ENCODE measurements around the gene RCC2.
"Not testable (repeated sequence)": the region's sequence is repeated elsewhere in the genome, so short reads cannot be mapped to it uniquely, and the experiment has no call there.

RCC2 gene

GRCh38 chr1:17439250-17440073 is at the start of gene RCC2:
Gene RCC2 (minus strand): TSS chr1:17439677. CDS start chr1:17438514, 1,163 bp downstream.
- DNase-seq (ENCODE audit: low read depth), result peak; percentile 63

- DNase-seq (ENCODE audit: low read depth), result no peak
These were observed 46.8 kb upstream of the RCC2 start for GRCh38 chr1:17486242-17486641.

GRCh38 chr1:17485281-17485680 is 45.8 kb upstream of the RCC2 start:
- DNase-seq (ENCODE audit: low read depth), result no peak

- DNase-seq (ENCODE audit: low read depth), result not testable (repeated sequence)
These were observed 42.5 kb upstream of the RCC2 start for GRCh38 chr1:17481981-17482380.

- no peak for DNase-seq (ENCODE audit: low read depth)
These were observed 41.4 kb upstream of the RCC2 start for GRCh38 chr1:17480846-17481245.

GRCh38 chr1:17475752-17476151 is 36.3 kb upstream of the RCC2 start:
- no peak for DNase-seq (ENCODE audit: low read depth)

- DNase-seq (ENCODE audit: low read depth), result not testable (repeated sequence)
These were observed 35.5 kb upstream of the RCC2 start for GRCh38 chr1:17474836-17475555.

- no peak for DNase-seq (ENCODE audit: low read depth)
These were observed 33.3 kb upstream of the RCC2 start for GRCh38 chr1:17472814-17473213.

- DNase-seq (ENCODE audit: low read depth), result no peak
These were observed 31.9 kb upstream of the RCC2 start for GRCh38 chr1:17471393-17471792.

- no peak for DNase-seq (ENCODE audit: low read depth)
These were observed 30.7 kb upstream of the RCC2 start for GRCh38 chr1:17470021-17470799.

GRCh38 chr1:17468357-17469265 is 29.1 kb upstream of the RCC2 start:
- DNase-seq (ENCODE audit: low read depth), result not testable (repeated sequence)

GRCh38 chr1:17466359-17466758 is 26.9 kb upstream of the RCC2 start:
- no peak for DNase-seq (ENCODE audit: low read depth)

GRCh38 chr1:17465228-17465627 is 25.8 kb upstream of the RCC2 start:
- DNase-seq (ENCODE audit: low read depth), result no peak

GRCh38 chr1:17463991-17464390 is 24.5 kb upstream of the RCC2 start:
- no peak for DNase-seq (ENCODE audit: low read depth)

- no peak for DNase-seq (ENCODE audit: low read depth)
These were observed 23.2 kb upstream of the RCC2 start for GRCh38 chr1:17462669-17463068.

GRCh38 chr1:17460219-17460618 is 20.7 kb upstream of the RCC2 start:
- DNase-seq (ENCODE audit: low read depth), result no peak

GRCh38 chr1:17458794-17459193 is 19.3 kb upstream of the RCC2 start:
- DNase-seq (ENCODE audit: low read depth), result no peak

- no peak for DNase-seq (ENCODE audit: low read depth)
These were observed 13.2 kb upstream of the RCC2 start for GRCh38 chr1:17452686-17453085.

- not testable (repeated sequence) for DNase-seq (ENCODE audit: low read depth)
These were observed 12.7 kb upstream of the RCC2 start for GRCh38 chr1:17452203-17452602.

GRCh38 chr1:17451731-17452130 is 12.3 kb upstream of the RCC2 start:
- no peak for DNase-seq (ENCODE audit: low read depth)

GRCh38 chr1:17447501-17447992 is 8.1 kb upstream of the RCC2 start:
- DNase-seq (ENCODE audit: low read depth), result no peak
